Lower leg skin (tissue), 4 donors: ENCODE measurements around the gene LSMEM2. TPM values are rescaled to one million over a fixed set of nuclear protein-coding genes. Genes with fewer than 3 reads are reported as not detected.
"Not testable (repeated sequence)": the region's sequence is repeated elsewhere in the genome, so short reads cannot be mapped to it uniquely, and the experiment has no call there.

Experiments used
- DNase-seq, 2 donors: peaks; one replicate each; pipeline ENCODE4 v3.0.0-alpha.2; 2019; ENCODE audit warnings: low spot score in 2 of 2
- H3K4me3 ChIP-seq: fragments of 200-600 bp; sonication (generic); 2 replicates; pipeline ENCODE4 v1.5.1; 2017; ENCODE audit warnings: mild to moderate bottlenecking, low read depth; ENCODE audit not compliant: poor library complexity, severe bottlenecking
- CTCF ChIP-seq, 3 donors: fragments of 450-650 bp; IDR thresholded peaks; one replicate each; pipeline ENCODE4 v1.5.1; 2016; ENCODE audit warnings: antibody characterized with exemption in 3 of 3, mild to moderate bottlenecking in 3 of 3, moderate library complexity in 2 of 3
- POLR2A ChIP-seq, 2 donors: fragments of 450-650 bp; IDR thresholded peaks; one replicate each; pipeline ENCODE4 v1.6.1; 2016 to 2017; ENCODE audit warnings: antibody characterized with exemption in 2 of 2, mild to moderate bottlenecking in 1 of 2, moderate library complexity in 1 of 2
- WGBS, 2 donors: methylation state at CpG; one replicate each; pipeline ENCODE4 v1.1.5; 2018; 5-methylcytosine and 5-hydroxymethylcytosine counted together
- intact Hi-C: fragments of 100-400 bp; cut with DNase I; formaldehyde crosslinking; loops from one replicate; pipeline ENCODE4 v1.15.0; 2023; ENCODE audit warnings: low total_unique reads
- total RNA-seq, 4 donors: library from RNA; depleted of rRNA; stranded (reverse); fragments of >200 nt; gene quantifications; one replicate each; pipeline ENCODE4 v1.1.0, GENCODE V29; 2016

LSMEM2 gene
- total RNA-seq, 4 donors from 2014 or later: 0.37 to 0.62 TPM; not detected in 2

DNA sequence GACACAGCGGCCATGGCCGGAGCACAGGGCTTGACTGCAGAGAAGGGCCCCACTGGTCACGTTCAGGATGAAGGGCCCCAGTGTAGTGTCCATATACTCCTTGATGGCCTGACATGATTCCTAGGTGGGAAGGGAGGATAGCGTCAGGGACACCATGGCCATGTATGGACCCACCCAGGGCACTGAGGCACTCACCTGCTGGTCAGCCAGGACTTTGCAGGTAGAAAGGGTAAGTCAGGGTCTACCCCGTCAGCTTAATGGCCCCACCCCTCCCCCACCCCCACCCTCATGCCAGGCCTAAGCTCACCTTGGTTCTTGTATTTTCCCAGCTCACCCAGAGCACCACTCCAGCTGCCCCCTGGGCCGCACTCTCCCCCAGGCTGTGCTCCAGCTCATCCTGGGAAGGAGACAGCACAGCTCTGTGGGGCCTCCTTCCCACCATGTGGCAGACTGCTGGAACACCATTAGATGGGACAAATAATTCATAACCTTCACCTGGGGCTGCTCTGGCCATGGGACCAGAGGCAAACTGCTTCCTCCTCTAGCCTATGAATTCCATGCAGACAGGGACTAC lies 21.9 kb downstream of the LSMEM2 start:
- no peak overlapping the region for H3K4me3 ChIP-seq
- no peak for TF ChIP-seq CTCF (IDR thresholded peaks at IDR 0.05)
- DNase-seq: no peak
- intact Hi-C loops: no loop called here
- 83% methylated on average over 6 of the region's 6 CpGs for WGBS, 2 donors

DNA sequence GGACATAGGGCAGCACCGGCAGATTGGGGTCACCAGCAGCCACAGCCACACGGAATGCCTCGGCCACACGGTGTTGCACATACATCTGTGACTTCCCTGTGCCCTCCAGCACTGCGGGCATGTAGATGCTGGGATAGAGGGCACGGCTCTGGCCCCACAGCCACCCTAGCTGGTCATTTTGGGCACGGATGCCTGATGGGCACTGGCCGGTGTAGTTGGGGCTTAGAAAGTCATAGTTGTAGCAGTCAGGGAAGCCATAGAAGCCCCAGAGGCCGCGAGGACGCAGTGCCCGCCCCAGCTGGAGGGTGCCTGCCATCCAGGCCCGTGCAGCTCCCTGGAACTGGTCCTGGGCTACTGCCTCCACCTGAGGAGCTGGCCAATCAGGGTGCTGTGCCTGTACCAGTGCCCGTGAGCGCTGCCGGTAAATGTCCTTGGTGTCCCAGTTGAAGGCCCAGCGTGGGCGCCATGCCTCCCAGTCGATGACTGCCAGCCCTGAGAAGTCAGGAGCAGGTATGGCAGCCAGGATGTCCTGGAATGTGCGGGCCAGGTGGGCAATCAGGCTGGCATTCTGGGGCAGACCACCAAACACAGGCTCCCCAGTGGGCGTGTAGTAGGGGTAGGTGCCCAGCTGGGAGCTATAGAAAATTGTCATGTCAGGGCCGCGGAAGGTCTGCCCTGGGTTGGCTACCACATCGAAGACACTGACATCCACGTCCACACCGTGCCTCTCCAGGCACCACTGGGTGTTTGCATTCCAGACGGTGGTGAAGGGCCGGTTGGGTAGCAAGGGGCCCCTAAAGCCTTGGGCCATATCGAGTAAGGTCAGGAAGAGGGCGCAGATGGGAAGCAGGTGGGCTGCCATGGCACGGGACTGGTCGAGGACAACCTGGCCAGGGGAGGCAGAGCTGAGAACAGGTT lies 23.5 kb downstream of the LSMEM2 start:
- no peak overlapping the region for H3K4me3 ChIP-seq
- intact Hi-C loops: no loop called here
- DNase-seq: peak; percentile 19 to 87
- TF ChIP-seq POLR2A (IDR thresholded peaks at IDR 0.05): no peak
- no peak for TF ChIP-seq CTCF (IDR thresholded peaks at IDR 0.05)
- 88 to 89% methylated on average over 20 to 24 of the region's 32 CpGs for WGBS, 2 donors

DNA sequence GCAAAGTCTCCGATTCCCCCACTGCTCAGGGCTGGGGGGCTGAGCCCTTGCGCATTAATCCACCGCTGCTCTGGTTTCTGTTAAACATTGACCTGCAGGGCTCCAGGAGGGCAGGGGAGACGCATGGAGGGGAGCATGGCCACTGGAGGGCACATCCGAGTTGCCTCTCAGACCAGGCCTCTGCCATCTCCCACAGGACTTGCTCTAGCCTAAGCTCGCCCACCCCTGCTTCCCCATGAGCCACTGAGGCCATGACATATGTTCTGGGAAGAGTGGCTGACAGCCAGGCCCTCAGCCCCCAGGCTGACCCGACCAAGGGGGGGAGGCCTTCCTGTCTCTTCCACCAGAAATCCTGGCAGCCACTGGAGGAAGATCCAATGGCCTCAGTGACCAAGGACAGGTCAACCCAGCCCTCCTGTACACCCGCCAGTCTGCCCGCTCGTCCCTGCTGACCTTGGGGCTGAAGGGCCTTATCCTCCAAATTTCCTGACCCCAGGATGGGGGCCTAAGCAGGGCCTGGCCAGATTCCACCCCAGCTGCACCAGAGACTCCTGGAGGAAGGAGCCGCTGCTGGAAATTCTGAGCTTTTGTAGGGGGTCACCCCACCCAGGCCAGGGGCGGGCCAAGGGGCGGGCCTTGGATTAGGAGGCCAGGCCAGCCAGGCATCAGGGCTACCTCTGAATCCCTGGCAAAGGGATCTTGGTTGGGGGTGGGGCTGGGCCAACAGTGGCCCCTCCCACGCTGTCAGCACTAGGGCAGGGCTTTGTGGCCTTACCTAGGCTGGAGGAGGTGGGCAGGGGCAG lies 24.3 kb downstream of the LSMEM2 start, which contains the start of gene HYAL1:
TSS of gene HYAL1 (minus strand) at position 562 of the 803 bp plus-strand sequence. CDS start 618 bp downstream, outside the sequence.
- peak; percentile 54 to 91 for DNase-seq
- no peak within 1 kb of the TSS for H3K4me3 ChIP-seq
- intact Hi-C loops: no loop called here
- 57 to 72% methylated on average over 11 to 13 of the region's 14 CpGs for WGBS, 2 donors
- TF ChIP-seq CTCF (IDR thresholded peaks at IDR 0.05): no peak
- no peak for TF ChIP-seq POLR2A (IDR thresholded peaks at IDR 0.05)

DNA sequence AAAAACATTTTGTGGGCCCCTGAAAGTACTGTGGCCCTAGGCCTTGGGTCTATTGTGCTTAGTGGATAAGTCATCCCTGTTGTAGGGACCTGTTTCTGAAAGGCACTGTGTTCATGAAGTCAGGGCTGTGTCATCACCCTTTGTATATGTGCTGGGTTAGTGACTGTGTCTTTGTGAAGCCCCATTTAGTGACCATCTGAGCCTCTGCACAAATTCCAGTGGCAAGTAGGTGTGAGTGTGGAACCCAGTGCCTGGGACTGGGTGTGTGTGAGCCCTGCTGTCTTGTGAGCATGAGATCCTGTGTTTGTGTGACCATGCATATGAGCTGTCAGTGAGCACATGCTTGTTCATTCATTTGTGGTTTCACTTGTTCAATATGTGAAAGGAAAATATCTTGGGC lies 25.7 kb downstream of the LSMEM2 start:
- H3K4me3 ChIP-seq: no peak overlapping the region
- TF ChIP-seq CTCF (IDR thresholded peaks at IDR 0.05) (no peak), POLR2A (IDR thresholded peaks at IDR 0.05) (no peak)
- intact Hi-C loops: no loop called here
- no peak for DNase-seq

DNA sequence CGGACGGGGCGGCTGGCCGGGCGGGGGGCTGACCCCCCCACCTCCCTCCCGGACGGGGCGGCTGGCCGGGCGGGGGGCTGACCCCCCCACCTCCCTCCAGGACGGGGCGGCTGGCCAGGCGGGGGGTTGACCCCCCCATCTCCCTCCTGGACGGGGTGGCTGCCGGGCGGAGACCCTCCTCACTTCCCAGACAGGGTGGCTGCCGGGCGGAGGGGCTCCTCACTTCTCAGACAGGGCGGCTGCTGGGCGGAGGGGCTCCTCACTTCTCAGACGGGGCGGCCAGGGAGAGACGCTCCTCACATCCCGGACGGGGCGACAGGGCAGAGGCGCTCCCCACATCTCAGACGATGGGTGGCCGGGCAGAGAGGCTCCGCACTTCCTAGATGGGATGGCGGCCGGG lies 33.2 kb downstream of the LSMEM2 start:
- DNase-seq, intact Hi-C loops: not testable (repeated sequence)
- 66 to 82% methylated on average over 7 to 13 of the region's 32 CpGs for WGBS, 2 donors
- H3K4me3 ChIP-seq: peak overlapping the region; percentile 3

DNA sequence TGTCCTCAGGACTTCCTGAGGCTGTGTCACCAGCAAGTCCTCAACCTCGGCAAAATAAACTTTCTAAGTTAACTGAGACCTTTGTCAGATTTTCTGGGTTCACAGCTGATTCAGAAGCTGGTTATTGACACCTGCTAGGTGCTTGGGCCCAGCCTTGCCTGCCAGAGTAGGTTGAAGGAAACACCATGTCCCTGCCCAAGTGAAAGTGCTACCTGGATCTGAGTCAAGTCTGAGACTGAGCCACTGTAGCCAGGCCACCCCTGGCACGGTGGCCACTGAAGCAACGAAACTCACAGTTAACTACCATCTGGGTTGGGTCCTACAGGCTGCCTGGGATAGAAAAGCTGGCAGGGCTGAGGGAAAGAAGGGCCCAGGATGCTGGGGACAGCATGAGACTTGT lies 35.5 kb downstream of the LSMEM2 start:
- WGBS, 2 donors: 58% methylated on average over 3 of the region's 3 CpGs
- intact Hi-C loops: no loop called here

More for the DNA sequence above, 35.5 kb downstream of the LSMEM2 start:
- no peak for DNase-seq
- no peak overlapping the region for H3K4me3 ChIP-seq
- no peak for TF ChIP-seq POLR2A (IDR thresholded peaks at IDR 0.05)
- TF ChIP-seq CTCF (IDR thresholded peaks at IDR 0.05): no peak
